ENCODE data around the gene DUSP1. TPM values are rescaled to one million over a fixed set of nuclear protein-coding genes. Genes with fewer than 3 reads are reported as not detected.

Gene DUSP1
- total and polyA plus RNA-seq, 10 of the 15 experiments (the other 5 are each of a cell fraction or from before 2014, with no cell fraction given), result 1.4 to 6.2 (median 3.9) TPM

DNA sequence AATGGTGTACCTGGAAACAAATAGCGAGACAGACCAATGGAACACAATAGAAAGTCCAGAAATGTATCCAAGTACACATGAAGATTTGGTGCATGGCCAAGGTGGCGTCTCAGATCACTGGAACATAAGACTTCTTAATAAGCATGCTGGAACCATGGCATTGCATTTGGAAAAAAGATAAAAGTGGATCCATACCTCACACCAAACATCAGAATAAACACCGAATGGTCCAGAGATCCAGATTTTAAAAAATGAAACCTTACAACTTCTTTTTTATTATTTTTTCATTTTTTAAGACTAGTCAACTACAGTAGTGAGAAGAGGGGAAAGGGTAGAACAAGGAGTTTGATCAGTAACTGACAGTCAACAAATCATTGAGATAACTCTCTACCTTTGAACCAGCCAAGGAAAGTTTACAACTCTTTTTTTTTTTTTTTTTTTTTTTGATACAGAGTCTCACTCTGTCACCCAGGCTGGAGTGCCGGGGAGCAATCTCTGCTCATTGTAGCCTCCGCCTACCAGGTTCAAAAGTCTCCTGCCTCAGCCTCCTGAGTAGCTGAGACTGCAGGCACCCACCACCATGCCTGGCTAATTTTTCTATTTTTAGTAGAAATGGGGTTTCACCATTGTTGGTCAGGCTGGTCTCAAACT is 8.8 kb upstream of the DUSP1 start (continued):
- TF ChIP-seq USF2 (IDR thresholded peaks at IDR 0.05; ENCODE audit: borderline replicate concordance, low read depth, low read length) (no peak), CREM (IDR thresholded peaks at IDR 0.05; ENCODE audit: low read depth) (no peak), ZBTB33 (IDR thresholded peaks at IDR 0.05) (no peak), BCL11A (IDR thresholded peaks at IDR 0.05; ENCODE audit: low read depth, low read length) (no peak), SMARCA5 (IDR thresholded peaks at IDR 0.05) (no peak)

- peaks cover 21% of the 10 kb centered on the region for H3K4me1 ChIP-seq (ENCODE audit: control insufficient read depth, insufficient read depth, low read length)
- peak overlapping the region; percentile 34 for H3K4me3 ChIP-seq
- CTCF ChIA-PET, result interaction anchor here (0.8 to 3.1 kb wide), 10 partner anchors 10 to 154 kb away, joined by 3 to 12 read pairs (median 4); no protein-coding TSS in a partner anchor
- no peaks in the 10 kb centered on the region for H4K20me1 ChIP-seq (ENCODE audit: control insufficient read depth, insufficient read depth)
- H3K9me3 ChIP-seq (replicated peaks; ENCODE audit: control insufficient read depth, insufficient read depth, low read length), result no peaks in the 10 kb centered on the region
- RAD21 ChIA-PET (ENCODE audit: unreplicated experiment), result interaction anchor here (2.0 to 2.5 kb wide), 3 partner anchors 13 to 58 kb away, joined by 10 to 18 read pairs (median 10); no protein-coding TSS in a partner anchor
- H3K9ac ChIP-seq (ENCODE audit: control insufficient read depth, insufficient read depth, low read length), result peak overlapping the region; percentile 74
- DNase-seq (ENCODE audit: low read depth, low spot score) (no peak), ATAC-seq (peak; percentile 49), FAIRE-seq (no peak)
- SMC1A ChIA-PET (ENCODE audit: uncharacterized antibody, unreplicated experiment), result interaction anchor here (0.7 to 2.6 kb wide), 13 partner anchors 14 to 508 kb away, joined by 3 to 20 read pairs (median 3); no protein-coding TSS in a partner anchor
- H3K79me2 ChIP-seq (ENCODE audit: control insufficient read depth, insufficient read depth, low read length), result no peaks in the 10 kb centered on the region
- peak overlapping the region; percentile 93 for H3K27ac ChIP-seq (ENCODE audit: control insufficient read depth, insufficient read depth)
- TSS peak; percentile 97 for BruUV-seq (replicated peaks)
- in situ Hi-C loops (cut with MboI) (no loop called here), intact Hi-C loops (cut with micrococcal nuclease; ENCODE audit: unreplicated experiment) (loop anchor here (10.0 kb wide), 1 partner anchor 277 kb away; the partner anchor contains the start of gene CREBRF)
- H3K27me3 ChIP-seq (replicated peaks in 1 of 2; ENCODE audit: control insufficient read depth in 2 of 2, insufficient read depth in 2 of 2, low read length in 1 of 2), result no peaks in the 10 kb centered on the region
- no peaks in the 10 kb centered on the region for H3K36me3 ChIP-seq (ENCODE audit: control insufficient read depth in 2 of 2, insufficient read depth in 2 of 2, low read length in 1 of 2)
- peak overlapping the region; percentile 93 for H3K4me2 ChIP-seq (ENCODE audit: control insufficient read depth, insufficient read depth)
- H2AFZ ChIP-seq (ENCODE audit: control insufficient read depth, low read depth, low read length), result peak overlapping the region; percentile 93
- POLR2A ChIA-PET, result interaction anchor here (0.6 to 2.8 kb wide), 10 partner anchors 13 to 291 kb away, joined by 3 to 20 read pairs (median 5); no protein-coding TSS in a partner anchor
- WGBS (ENCODE audit: insufficient coverage, insufficient replicate concordance, low lambda C conversion rate, missing lambda C conversion rate), result 76% methylated on average over 13 of the region's 13 CpGs
- TF ChIP-seq NR2F1 (conservative IDR thresholded peaks at IDR 0.05) (0 out of 2 replicates have a peak, but pooled peaks have one; percentile 12), MLLT1 (IDR thresholded peaks at IDR 0.05) (peak; percentile 93), IKZF1 (conservative IDR thresholded peaks at IDR 0.05) (0 out of 2 replicates have a peak, but pooled peaks have one; percentile 3), PML (IDR thresholded peaks at IDR 0.05; ENCODE audit: low read length) (no peak), E4F1 (IDR thresholded peaks at IDR 0.05; ENCODE audit: borderline replicate concordance, partially characterized antibody) (no peak), BHLHE40 (IDR thresholded peaks at IDR 0.05; ENCODE audit: borderline replicate concordance in 1 of 2, low read depth in 2 of 2, low read length in 1 of 2) (0 out of 4 replicates have a peak, but pooled peaks of 1 of the 2 experiments have one; percentile 1), NFIC (IDR thresholded peaks at IDR 0.05; ENCODE audit: low read depth, low read length) (peak; percentile 10; the same call in 1 of the 2 replicates)
Observed at GRCh38 chr5:172777881-172778814, 7.2 kb upstream of the DUSP1 start.

All from GM12878 (cell line).